IPS-NIHi7 (cell line): Measurements from ENCODE around the gene QSOX1.

ENCODE experiments used
- DNase-seq: peaks from one replicate; pipeline ENCODE4 v3.0.0; 2012; ENCODE audit warnings: mixed read lengths; ENCODE audit errors: extremely low spot score

Gene QSOX1

GRCh38 chr1:180213401-180214170 is 58.9 kb downstream of the QSOX1 start:
- peak; percentile 93 for DNase-seq

GRCh38 chr1:180215856-180216625 is 61.4 kb downstream of the QSOX1 start:
- DNase-seq, result no peak

DNA sequence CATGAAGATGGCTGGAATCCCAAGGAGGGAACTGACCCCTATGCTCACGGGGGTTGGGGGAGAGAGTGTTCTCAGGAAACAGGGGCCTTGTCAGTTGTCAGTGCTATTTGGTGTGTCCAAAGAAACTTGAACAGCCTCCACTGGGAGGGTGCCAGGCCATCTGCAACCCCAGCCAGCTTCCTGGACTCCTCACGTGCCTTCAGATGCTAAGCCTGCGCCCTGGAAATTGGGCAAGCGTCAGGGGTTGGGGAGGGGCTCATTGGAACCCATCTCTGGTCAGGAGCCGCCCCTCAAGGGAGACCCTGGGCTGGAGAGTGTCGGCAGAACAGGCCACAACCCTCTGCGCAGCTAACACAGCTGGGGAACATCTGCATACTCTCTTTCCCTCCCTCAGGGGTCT is 62.3 kb downstream of the QSOX1 start:
- DNase-seq, result no peak

GRCh38 chr1:180218806-180219765 is 64.4 kb downstream of the QSOX1 start:
- DNase-seq, result no peak

GRCh38 chr1:180219776-180220175 is 65.1 kb downstream of the QSOX1 start:
- DNase-seq, result no peak

DNA sequence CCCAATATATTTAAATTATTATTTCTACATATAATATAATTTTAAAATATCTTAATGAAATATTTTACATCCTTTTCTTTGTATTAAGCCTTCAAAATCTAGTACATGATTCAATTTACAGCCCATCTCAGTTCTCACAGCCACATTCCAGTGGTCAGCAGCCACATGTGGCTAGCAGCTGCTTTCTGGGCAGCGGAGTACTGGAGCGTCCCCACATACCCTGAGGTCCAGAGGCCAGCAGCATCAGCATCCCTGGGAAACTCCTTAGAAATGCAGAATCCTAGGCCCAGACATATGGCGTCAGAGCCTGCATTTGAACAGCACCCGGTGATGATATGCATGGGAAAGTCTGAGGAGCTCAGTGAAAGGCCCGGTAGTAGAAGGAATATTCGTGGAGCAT is 66.8 kb downstream of the QSOX1 start:
- DNase-seq, result no peak

GRCh38 chr1:180224902-180225301 is 70.2 kb downstream of the QSOX1 start:
- DNase-seq, result no peak

GRCh38 chr1:180225403-180225802 is 70.7 kb downstream of the QSOX1 start:
- DNase-seq, result no peak

DNA sequence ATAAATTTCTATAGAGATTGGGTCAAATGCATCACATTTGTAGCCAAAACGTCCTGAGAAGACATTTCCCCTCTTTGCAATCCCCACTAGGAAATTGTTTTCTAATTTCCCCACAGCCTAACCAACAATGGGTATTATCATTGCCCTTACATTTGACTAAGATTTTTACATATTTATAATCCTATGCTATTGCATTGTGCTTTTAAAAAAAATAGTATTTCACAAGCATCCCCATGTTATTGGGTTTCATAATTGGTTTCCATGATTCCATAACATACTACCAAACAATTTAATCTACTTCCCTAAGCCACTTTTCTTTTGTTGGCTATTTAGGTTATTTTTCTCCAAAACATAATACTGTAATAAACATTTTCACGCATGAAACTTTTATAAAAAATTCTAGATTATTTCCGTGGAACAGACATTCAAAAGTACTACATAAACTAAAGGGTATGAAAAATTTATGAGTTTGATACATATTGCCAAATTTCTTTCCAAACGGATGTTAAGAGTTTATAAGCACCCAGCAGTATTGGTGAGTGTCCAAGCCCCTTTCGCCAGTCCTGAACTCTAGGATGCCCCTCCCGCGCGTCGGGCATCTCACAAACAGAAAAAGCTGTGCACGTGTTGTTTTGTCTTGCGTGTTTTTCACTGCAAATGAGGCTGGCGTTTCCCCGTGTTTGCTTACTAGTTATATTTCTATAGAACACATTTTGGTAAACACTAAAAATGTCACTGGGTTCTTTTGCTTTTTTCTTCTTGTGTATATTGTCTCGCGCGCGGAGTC is 73.4 kb downstream of the QSOX1 start:
- no peak for DNase-seq

GRCh38 chr1:180228648-180229482 is 74.2 kb downstream of the QSOX1 start:
- DNase-seq, result no peak

DNA sequence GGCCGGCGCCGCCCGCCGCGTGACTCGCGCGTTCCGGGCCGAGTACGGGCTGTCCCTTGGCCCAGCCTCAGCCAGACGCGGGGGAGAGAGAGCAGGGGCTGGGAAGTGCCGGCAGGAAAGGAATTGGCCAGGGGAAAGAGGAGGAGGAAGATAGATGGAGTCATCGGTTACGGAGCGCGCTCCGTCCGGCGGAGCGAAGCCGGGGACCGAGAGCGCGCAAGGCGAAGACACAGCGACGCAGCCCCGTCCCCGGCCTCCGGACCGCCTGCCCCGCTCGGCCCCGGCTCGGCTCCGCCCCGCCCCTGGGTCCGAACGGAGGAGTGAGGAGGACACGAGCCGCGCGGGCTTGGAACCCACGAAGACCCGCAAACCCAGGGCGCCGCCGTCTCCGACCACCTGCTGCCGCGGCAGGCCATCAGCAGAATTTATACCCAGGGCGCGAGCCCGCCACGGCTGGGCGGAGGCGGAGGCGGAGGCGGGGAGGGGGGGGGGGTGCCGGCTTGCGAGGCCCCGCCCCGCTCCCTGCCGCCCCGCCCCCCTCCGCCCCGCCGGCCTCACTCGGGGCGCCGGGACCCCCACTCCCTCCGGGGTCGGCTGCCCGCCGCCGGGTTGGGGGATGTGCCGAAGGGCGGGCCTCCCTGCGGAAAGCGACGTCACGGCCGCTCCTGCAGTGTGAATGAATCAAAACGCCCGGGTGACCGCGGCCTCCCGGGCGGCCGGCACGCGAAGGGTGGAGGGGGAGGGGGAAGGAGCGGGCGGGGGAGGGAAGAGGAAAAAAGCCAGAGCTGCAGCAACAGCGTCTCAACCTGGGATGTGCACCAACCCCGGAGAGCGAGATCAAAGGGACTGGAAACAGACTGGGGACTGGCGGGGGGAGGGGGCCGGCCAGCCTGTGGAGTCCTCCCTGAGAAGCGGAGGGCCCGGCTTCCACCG is 75.1 kb downstream of the QSOX1 start, which contains the start of gene LHX4:
TSS of gene LHX4 (plus strand) at position 782 of the 933 bp plus-strand sequence. CDS start 266 bp downstream, outside the sequence.
- peak; percentile 80 for DNase-seq

DNA sequence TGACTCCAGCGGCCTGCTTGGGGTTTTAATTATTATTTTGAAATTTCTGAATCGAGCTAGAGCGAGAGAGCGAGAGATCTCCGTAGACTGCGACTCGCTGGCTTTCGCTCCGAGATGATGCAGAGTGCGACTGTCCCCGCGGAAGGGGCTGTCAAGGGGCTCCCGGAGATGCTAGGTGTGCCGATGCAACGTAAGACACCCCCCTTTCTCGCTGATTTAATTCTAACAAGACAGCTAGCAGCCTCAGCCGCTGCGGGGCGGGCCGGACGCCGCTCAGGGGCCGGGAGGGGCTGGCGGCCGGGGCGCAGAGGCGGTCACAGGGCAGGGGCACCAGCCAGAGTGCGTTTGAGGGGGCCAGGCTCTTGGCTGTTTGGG is 75.7 kb downstream of the QSOX1 start:
- DNase-seq, result no peak

GRCh38 chr1:180230791-180231505 is 76.3 kb downstream of the QSOX1 start:
- DNase-seq, result peak; percentile 53

- peak; percentile 52 for DNase-seq
Measured at GRCh38 chr1:180231506-180231921, 76.8 kb downstream of the QSOX1 start.

DNA sequence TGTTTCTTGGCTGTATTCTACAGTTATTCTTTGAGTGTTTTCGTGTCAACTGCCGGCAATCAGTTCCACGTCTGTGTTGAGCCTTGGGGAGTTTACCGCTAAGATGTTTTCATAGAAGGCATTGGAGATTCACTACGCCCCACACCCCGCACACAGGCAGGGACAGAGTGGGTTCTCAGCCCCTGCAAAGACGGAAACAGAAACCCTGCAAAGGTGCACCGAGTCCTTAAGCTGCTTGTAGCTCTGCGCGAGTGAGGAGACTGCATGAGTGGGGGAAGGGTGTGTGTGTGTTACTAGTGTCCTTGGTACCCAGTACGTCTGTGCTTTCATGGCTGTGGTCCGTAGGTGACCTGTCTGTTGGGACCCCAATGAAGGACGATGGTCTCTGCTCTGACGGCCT is 77.3 kb downstream of the QSOX1 start:
- DNase-seq, result no peak

DNA sequence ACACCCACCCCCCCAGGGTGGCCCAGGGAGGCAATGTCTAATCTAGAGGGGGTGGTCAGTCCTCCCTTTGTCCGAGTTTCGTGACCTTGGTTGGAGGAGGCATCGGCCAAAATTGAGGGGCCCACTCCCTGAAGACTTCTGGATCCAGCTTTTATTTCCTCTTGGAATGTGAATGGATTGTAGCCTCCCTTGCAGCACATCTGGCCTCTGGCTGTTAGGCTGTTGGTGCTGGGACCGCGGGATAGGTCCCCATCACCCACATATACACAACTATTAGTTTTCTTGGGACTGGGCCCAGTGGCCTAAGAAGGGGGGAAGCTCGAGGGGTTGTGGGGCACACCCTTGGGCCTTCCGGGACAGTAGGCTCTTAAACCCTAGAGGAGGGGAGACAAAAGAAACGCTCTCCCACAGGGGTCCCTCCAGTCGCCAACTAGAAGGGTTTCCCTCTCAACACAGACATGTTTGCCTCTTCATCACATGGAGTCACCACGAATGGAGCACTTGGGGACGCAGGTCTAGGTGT is 77.9 kb downstream of the QSOX1 start:
- no peak for DNase-seq

- DNase-seq, result no peak
Measured at GRCh38 chr1:180233191-180234011, 78.7 kb downstream of the QSOX1 start.
